GM23248 (cell line): Measurements from ENCODE around the gene C19orf12. TPM values are rescaled to one million over a fixed set of nuclear protein-coding genes. Genes with fewer than 3 reads are reported as not detected.
A peak's percentile ranks its signal among the peaks of the same experiment; 100 is the strongest.

Experiments used
- DNase-seq: peaks from one replicate; pipeline ENCODE4 v3.0.0-alpha.2; 2015
- H2AFZ ChIP-seq: fragments of 200-600 bp; sonication (generic); 2 replicates; pipeline ENCODE4 v1.6.1; 2016; ENCODE audit warnings: antibody characterized with exemption
- H3F3A ChIP-seq: fragments of 200-600 bp; sonication (generic); 2 replicates; pipeline ENCODE4 v1.6.1; 2016; ENCODE audit warnings: mild to moderate bottlenecking, antibody characterized with exemption, mixed run types; ENCODE audit not compliant: insufficient read depth
- H3K27ac ChIP-seq: fragments of 200-600 bp; sonication (generic); 2 replicates; pipeline ENCODE4 v1.5.1; 2016; ENCODE audit warnings: mild to moderate bottlenecking
- H3K27me3 ChIP-seq: fragments of 200-600 bp; sonication (generic); replicated peaks from 2 replicates; pipeline ENCODE4 v1.6.1; 2016; ENCODE audit warnings: mild to moderate bottlenecking; ENCODE audit not compliant: insufficient read depth
- H3K36me3 ChIP-seq: fragments of 200-600 bp; sonication (generic); 2 replicates; pipeline ENCODE4 v1.6.1; 2016; ENCODE audit warnings: low read depth, mild to moderate bottlenecking
- H3K4me1 ChIP-seq: fragments of 200-600 bp; sonication (generic); 2 replicates; pipeline ENCODE4 v1.6.1; 2016; ENCODE audit warnings: mild to moderate bottlenecking; ENCODE audit not compliant: insufficient read depth
- H3K4me2 ChIP-seq: fragments of 200-600 bp; sonication (generic); one replicate; pipeline ENCODE4 v1.6.1; 2016; ENCODE audit warnings: mild to moderate bottlenecking; ENCODE audit not compliant: unreplicated experiment
- H3K4me3 ChIP-seq: fragments of 200-600 bp; sonication (generic); 2 replicates; pipeline ENCODE4 v1.5.1; 2016; ENCODE audit warnings: mild to moderate bottlenecking
- H3K79me2 ChIP-seq: fragments of 200-600 bp; sonication (generic); 2 replicates; pipeline ENCODE4 v1.6.1; 2016; ENCODE audit warnings: mild to moderate bottlenecking; ENCODE audit not compliant: insufficient read depth
- H3K9ac ChIP-seq: fragments of 200-600 bp; sonication (generic); 2 replicates; pipeline ENCODE4 v1.6.1; 2016; ENCODE audit warnings: mild to moderate bottlenecking
- H3K9me2 ChIP-seq: fragments of 200-600 bp; sonication (generic); 2 replicates; pipeline ENCODE4 v1.6.1; 2016; ENCODE audit warnings: mixed run types, mild to moderate bottlenecking, moderate library complexity; ENCODE audit not compliant: insufficient read depth
- H3K9me3 ChIP-seq: fragments of 200-600 bp; sonication (generic); one replicate; pipeline ENCODE4 v1.6.1; 2017; ENCODE audit warnings: low read depth
- H4K20me1 ChIP-seq: fragments of 200-600 bp; sonication (generic); 2 replicates; pipeline ENCODE4 v1.6.0; 2016; ENCODE audit not compliant: insufficient read depth
- EZH2 ChIP-seq: fragments of 200-600 bp; sonication (generic); IDR thresholded peaks from 2 replicates; pipeline ENCODE4 v1.6.1; 2018; ENCODE audit warnings: antibody characterized with exemption, mild to moderate bottlenecking; ENCODE audit not compliant: insufficient read depth, poor library complexity, severe bottlenecking
- EZH2phosphoT487 ChIP-seq: fragments of 200-600 bp; sonication (generic); IDR thresholded peaks from 2 replicates; pipeline ENCODE4 v1.6.1; 2018; ENCODE audit warnings: antibody characterized with exemption, moderate library complexity, mild to moderate bottlenecking, low read depth; ENCODE audit not compliant: insufficient read depth
- WGBS, 2 experiments: methylation state at CpG; one replicate each; pipeline ENCODE4 v1.1.6; 2015 to 2017; ENCODE audit warnings: low lambda C conversion rate in 2 of 2, low coverage in 1 of 2; ENCODE audit errors: missing lambda C conversion rate in 2 of 2; 5-methylcytosine and 5-hydroxymethylcytosine counted together
- in situ Hi-C: fragments of 300-500 bp; cut with MboI; formaldehyde crosslinking; loops from 2 replicates; pipeline ENCODE4 v1.15.0; 2020
- polyA plus RNA-seq: library from polyadenylated mRNA; unstranded; fragments of >200 nt; fragmentation: Nextera tagmentation; extraction: Ambion mirVana; gene quantifications from 2 replicates; pipeline ENCODE4 v1.2.1, GENCODE V29; 2016
- total RNA-seq: library from RNA; depleted of rRNA; stranded (reverse); fragments of >200 nt; shearing (Covaris generic); gene quantifications from 2 replicates; pipeline ENCODE4 v1.2.3, GENCODE V29; 2014

C19orf12 gene
- total and polyA plus RNA-seq, 2 experiments from 2014 or later, result 34.2 to 45.7 TPM

DNA sequence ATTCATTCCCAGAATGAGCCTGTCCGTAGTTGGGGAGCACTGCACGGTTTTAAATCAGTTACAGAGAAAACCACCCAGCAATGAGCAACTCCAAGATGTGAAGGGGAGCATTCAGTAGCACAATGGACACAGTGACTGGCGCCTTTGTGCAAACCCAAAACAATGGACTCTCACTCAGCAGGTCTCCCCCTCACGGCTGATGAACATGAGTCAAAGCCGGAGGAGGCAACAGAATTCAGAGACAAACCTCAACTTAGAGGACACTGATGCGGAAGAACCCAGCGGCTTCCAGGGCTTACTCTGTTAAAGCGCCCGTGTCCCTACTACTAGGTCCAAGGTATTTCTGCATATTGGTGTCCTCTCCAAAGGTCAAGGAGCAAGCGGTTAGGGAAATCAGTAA is 32.1 kb downstream of the C19orf12 start:
- Histone ChIP-seq H3K9ac (no peak overlapping the region), H2AFZ (no peak overlapping the region), H3K36me3 (no peaks in the 10 kb centered on the region), H3K27me3 (no peaks in the 10 kb centered on the region), H3K27ac (no peak overlapping the region), H3K4me2 (no peak overlapping the region), H3K4me1 (peaks cover 31% of the 10 kb centered on the region), H3F3A (peaks cover 30% of the 10 kb centered on the region), H3K9me3 (no peaks in the 10 kb centered on the region), H3K9me2 (no peaks in the 10 kb centered on the region), H3K4me3 (no peak overlapping the region), H3K79me2 (no peaks in the 10 kb centered on the region), H4K20me1 (no peaks in the 10 kb centered on the region)
- 74 to 76% methylated on average over 10 of the region's 10 CpGs for WGBS, 2 experiments
- peak; percentile 49 for DNase-seq
- in situ Hi-C loops, result no loop called here
- TF ChIP-seq EZH2phosphoT487, result no peak
- TF ChIP-seq EZH2, result no peak

DNA sequence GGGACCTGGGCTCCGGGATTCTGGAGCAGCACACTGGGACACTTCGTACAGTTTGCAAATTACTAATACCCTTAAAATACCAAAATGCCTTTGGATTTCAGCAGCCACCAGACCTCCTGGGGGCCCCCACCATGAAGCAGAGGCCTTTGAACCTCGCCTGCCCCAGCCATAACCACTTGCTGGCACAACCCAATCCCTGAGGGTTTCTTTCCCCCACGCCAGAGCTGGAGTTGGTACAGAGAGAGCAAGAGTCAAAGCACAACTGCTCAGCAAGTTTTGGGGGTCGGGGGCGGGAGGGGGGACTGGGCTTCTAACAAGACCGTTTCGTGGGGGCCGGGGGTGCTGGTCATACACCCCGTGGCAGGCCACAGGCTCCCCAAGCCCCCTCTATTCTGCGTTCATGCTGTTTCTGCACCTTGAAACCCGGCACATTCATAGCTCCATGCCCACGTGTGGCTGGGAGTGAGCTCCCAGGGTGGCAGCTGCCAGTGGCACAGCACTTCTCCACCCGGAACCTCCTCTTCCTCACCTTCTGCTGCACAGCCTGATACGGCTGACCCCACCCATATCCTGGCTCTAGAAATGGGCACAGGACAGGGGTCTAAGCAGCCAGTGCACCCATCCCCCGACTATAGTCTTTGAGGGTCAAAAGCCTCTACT is 32.7 kb downstream of the C19orf12 start:
- no peak for DNase-seq
- in situ Hi-C loops, result no loop called here
- TF ChIP-seq EZH2phosphoT487 (no peak), EZH2 (no peak)
- Histone ChIP-seq H2AFZ (no peak overlapping the region), H3F3A (peaks cover 26% of the 10 kb centered on the region), H3K4me2 (no peak overlapping the region), H3K9me3 (no peaks in the 10 kb centered on the region), H3K4me3 (no peak overlapping the region), H3K27me3 (no peaks in the 10 kb centered on the region), H3K36me3 (no peaks in the 10 kb centered on the region), H4K20me1 (no peaks in the 10 kb centered on the region), H3K9ac (no peak overlapping the region), H3K4me1 (peaks cover 28% of the 10 kb centered on the region), H3K9me2 (no peaks in the 10 kb centered on the region), H3K27ac (no peak overlapping the region), H3K79me2 (no peaks in the 10 kb centered on the region)
- WGBS, 2 experiments, result 54 to 64% methylated on average over 14 to 16 of the region's 16 CpGs

GRCh38 chr19:29681422-29682235 is 33.4 kb downstream of the C19orf12 start:
- Histone ChIP-seq H2AFZ (no peak overlapping the region), H3K4me1 (peaks cover 22% of the 10 kb centered on the region), H3K4me2 (no peak overlapping the region), H3K79me2 (no peaks in the 10 kb centered on the region), H3K27ac (no peak overlapping the region), H3K4me3 (no peak overlapping the region), H4K20me1 (no peaks in the 10 kb centered on the region), H3K36me3 (no peaks in the 10 kb centered on the region), H3K9me3 (no peaks in the 10 kb centered on the region), H3F3A (peaks cover 19% of the 10 kb centered on the region), H3K27me3 (no peaks in the 10 kb centered on the region), H3K9ac (no peak overlapping the region), H3K9me2 (no peaks in the 10 kb centered on the region)
- peak; percentile 42 for DNase-seq
- WGBS, 2 experiments, result 37 to 49% methylated on average over 13 of the region's 13 CpGs
- TF ChIP-seq EZH2, result no peak
- no peak for TF ChIP-seq EZH2phosphoT487
- in situ Hi-C loops, result no loop called here

DNA sequence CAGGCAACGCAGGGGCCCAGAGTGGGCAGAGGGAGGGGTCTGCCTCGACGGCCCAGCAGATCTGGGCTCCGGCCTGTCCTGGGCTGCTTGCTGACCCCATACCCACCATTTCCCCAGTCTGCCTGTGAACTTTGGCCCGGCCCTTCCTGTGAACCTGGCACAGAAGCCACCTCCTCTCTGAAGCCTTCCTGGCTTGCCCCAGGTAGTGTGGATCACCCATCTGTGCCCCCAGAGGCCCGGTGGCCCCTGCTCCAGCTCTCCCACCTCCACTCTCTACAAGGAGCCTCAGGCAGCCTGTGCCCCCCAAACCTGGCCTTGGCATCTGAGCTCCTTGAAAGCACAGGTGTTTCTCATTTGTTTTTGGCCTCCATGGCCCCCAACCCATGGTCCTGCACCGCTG is 34.1 kb downstream of the C19orf12 start:
- H3K36me3 ChIP-seq, result no peaks in the 10 kb centered on the region
- WGBS, 2 experiments, result 84 to 89% methylated on average over 7 of the region's 7 CpGs
- H4K20me1 ChIP-seq, result no peaks in the 10 kb centered on the region
- H3K9me3 ChIP-seq, result no peaks in the 10 kb centered on the region
- in situ Hi-C loops, result no loop called here
- no peak overlapping the region for H3K27ac ChIP-seq
- no peak overlapping the region for H3K4me2 ChIP-seq
- no peak for DNase-seq
- H3K4me1 ChIP-seq, result peaks cover 16% of the 10 kb centered on the region
- no peak for TF ChIP-seq EZH2
- no peak for TF ChIP-seq EZH2phosphoT487
- H3K4me3 ChIP-seq, result no peak overlapping the region
- H3K9ac ChIP-seq, result no peak overlapping the region
- no peaks in the 10 kb centered on the region for H3K9me2 ChIP-seq
- peaks cover 12% of the 10 kb centered on the region for H3F3A ChIP-seq
- no peak overlapping the region for H2AFZ ChIP-seq
- H3K27me3 ChIP-seq, result no peaks in the 10 kb centered on the region
- no peaks in the 10 kb centered on the region for H3K79me2 ChIP-seq
